Sigmoid colon (tissue), 4 donors: Measurements from ENCODE around the gene PHF14.

Experiments used
- EP300 ChIP-seq, 4 donors: sonication (generic); formaldehyde crosslinking; IDR thresholded peaks; one replicate each; pipeline ENCODE4 v1.6.1; 2017; ENCODE audit warnings: antibody characterized with exemption in 4 of 4
- POLR2A ChIP-seq, 2 donors: fragments of 450-650 bp; IDR thresholded peaks; one replicate each; pipeline ENCODE4 v1.6.1; 2016; ENCODE audit warnings: antibody characterized with exemption in 2 of 2, mild to moderate bottlenecking in 2 of 2, moderate library complexity in 2 of 2
- POLR2AphosphoS5 ChIP-seq, 4 donors: sonication (generic); formaldehyde crosslinking; IDR thresholded peaks; one replicate each; pipeline ENCODE4 v1.6.1; 2017; ENCODE audit warnings: antibody characterized with exemption in 4 of 4
- TF ChIP-seq, protein P1 (sequence below), 4 experiments: fragments of 450-650 bp in 3 of 4; fragments of 200-600 bp in 1 of 4; IDR thresholded peaks; one replicate each; pipeline ENCODE4 v1.5.1; 2016 to 2019; ENCODE audit warnings: antibody characterized with exemption in 4 of 4, mild to moderate bottlenecking in 3 of 4, moderate library complexity in 2 of 4

DNA sequence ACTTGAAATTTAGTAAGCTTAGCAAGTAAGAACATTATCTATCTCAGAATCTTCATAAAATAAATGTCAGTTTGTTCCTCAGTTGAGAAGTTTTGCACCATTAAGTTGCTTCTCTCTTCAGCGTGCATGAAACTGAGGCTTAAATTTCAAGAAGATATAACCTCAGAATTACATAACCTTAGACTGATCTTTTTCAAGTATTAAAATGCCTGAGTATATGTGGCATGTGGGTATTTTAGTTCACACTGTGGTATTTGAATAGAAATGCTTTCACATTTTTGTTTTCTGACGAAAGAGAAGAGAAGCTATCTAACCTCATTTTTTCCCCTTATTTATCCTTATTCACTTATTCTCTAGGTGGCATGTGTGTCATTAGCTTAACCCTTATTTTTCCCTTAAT, 104.1 kb downstream of the PHF14 start:
- TF ChIP-seq, protein P1, sequence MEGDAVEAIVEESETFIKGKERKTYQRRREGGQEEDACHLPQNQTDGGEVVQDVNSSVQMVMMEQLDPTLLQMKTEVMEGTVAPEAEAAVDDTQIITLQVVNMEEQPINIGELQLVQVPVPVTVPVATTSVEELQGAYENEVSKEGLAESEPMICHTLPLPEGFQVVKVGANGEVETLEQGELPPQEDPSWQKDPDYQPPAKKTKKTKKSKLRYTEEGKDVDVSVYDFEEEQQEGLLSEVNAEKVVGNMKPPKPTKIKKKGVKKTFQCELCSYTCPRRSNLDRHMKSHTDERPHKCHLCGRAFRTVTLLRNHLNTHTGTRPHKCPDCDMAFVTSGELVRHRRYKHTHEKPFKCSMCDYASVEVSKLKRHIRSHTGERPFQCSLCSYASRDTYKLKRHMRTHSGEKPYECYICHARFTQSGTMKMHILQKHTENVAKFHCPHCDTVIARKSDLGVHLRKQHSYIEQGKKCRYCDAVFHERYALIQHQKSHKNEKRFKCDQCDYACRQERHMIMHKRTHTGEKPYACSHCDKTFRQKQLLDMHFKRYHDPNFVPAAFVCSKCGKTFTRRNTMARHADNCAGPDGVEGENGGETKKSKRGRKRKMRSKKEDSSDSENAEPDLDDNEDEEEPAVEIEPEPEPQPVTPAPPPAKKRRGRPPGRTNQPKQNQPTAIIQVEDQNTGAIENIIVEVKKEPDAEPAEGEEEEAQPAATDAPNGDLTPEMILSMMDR (IDR thresholded peaks at IDR 0.05): no peak
- TF ChIP-seq EP300 (IDR thresholded peaks at IDR 0.05) (no peak), POLR2A (IDR thresholded peaks at IDR 0.05) (no peak), POLR2AphosphoS5 (IDR thresholded peaks at IDR 0.05) (no peak)
